LoVo (cell line): ENCODE results near the gene MYL6B.
"Not testable (repeated sequence)": the region's sequence is repeated elsewhere in the genome, so short reads cannot be mapped to it uniquely, and the experiment has no call there.

Source experiments
- DNase-seq: peaks from one replicate; pipeline ENCODE4 v3.0.0-alpha.2; 2016; ENCODE audit warnings: low spot score

MYL6B gene

GRCh38 chr12:56165369-56165768 is 13.0 kb downstream of the MYL6B start:
- no peak for DNase-seq

DNA sequence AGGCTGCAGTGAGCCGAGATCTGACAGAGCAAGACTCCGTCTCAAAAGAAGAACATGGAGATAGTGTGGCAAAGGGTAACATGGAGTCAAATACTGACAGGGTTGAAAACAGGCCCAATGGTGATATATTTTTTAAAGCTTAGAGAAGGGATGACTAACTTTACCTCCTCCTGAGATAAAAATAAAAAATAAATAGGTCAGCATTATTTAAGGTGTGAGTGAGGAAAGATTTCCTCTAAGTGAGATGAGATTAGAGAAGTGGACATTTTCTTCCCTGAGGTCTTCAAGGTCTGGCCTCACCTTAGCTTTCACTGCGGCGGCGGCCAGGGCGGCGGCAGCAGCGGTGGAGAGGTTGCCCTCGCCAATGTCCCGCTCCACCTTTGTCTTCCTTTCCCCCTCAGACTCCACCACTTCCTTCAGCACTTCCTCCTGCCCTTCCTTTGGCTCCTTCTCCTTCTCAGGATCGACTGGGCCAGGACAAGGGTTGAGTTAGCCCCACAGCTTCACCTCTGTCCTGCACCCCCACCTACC is 16.9 kb downstream of the MYL6B start:
- DNase-seq = no peak

- DNase-seq = no peak
Measured at GRCh38 chr12:56172839-56173238, 20.5 kb downstream of the MYL6B start.

- no peak for DNase-seq
Measured at GRCh38 chr12:56178347-56178746, 26.0 kb downstream of the MYL6B start.

DNA sequence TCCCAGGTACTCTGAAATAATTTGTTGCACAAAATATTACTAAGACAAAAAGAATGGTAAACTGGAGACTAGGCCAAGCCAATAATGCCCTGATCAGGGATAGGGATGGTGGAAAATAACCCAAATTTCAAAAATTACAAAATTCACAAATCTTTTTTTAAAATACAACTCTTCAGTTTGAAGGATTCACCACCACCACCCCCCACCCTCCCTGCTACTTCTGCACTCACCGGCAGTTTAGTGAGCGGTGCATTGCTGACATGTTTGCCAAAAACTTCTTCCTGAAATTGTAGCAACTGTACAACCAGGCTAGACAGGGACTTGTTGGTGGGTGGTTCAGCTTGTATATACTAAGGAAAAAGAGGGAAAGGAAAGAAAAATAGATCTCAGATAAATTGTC is 34.6 kb downstream of the MYL6B start:
- no peak for DNase-seq

DNA sequence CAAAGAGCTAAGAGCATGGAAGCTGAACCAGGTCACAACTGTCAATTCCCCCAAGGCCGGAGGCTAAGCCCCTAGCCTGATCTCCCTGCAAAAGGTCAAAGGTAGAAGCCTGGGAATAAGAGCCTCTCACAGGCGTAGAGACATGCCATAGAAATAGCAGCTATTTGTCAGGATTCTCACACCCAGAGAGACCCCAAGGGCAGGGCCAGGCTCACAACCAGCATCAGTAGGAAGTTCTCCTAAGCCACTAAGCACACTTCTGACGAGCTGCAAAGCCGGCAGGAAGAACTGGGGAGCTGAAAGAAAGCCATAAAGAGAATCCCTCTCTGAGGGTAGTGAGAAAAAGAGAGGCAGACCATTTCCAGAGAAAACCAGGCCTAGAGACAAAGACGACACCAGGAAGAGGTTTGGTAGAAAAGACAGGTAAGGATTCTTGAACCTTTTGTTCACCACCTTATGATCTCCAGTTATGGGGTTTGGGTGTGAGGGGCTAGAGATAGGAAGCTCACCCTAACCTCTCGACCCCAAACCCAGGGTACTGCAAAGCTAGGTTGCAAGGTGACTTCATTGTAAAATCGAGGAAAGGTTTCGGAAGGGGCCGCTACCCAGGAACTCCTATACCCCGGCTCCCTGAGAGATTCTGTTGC is 35.9 kb downstream of the MYL6B start:
- DNase-seq = no peak

DNA sequence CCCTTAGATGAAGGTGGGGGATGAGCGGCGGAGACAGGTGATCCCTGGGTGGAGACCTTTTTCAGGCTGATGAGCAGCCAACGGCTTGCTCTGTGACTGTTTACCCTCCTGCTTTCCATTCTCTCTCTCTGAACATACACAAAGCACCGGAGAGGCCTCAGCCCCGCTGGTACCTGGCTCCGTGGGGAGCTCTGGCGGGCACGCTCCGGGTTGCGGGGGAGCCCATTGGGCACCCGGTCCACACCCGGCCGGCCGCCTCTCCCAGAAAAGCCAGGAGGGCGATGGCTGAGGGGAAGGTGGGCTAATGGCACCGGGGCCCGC is 36.4 kb downstream of the MYL6B start:
- no peak for DNase-seq

DNA sequence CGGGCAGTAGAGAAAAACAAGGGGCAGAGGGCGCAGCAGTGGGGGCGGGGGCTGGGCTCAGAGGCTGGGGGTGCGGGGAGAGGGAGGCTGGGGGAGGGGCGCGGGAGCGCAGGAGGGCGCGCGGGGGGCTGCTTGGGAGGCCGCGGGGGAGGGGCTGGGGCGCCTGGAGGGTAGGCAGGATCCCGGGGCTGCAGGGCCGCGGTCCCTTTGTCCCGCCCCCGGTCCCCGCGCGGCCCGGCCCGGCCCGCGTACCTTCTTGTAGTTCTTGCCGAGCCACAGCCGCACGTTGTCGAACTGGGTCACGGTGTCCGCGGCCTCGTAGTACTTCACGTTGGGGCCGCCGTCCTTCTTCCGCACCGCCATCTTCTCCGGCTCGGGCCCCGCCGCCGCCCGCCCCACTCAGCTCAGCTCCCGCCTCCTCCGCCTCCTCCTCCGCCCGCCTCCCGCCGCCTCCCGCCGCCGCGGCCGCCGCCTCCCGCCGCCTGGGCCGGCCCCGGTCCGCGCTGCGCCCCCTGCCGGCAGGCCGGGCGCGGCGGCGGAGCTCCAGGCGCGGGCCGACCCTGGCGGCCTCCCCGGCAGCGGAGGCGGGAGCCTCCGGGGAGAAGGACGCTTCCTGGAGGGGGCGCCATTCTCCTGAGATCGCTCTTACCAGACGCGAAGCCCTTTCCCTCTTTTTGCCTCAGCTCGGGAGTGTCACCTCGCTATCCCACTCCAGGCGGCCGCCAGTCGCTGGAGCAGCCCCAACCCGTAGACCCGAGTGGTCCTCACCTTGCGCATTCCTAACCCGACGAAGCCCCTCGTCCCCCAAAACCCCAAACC is 36.9 kb downstream of the MYL6B start, which contains the start of gene SMARCC2:
Gene SMARCC2 (minus strand): TSS at position 385 of the 819 bp plus-strand sequence. CDS start 22 bp downstream, at position 363.
- peak; percentile 97 for DNase-seq

- DNase-seq = peak; percentile 92
Measured at GRCh38 chr12:56189918-56190694, 37.7 kb downstream of the MYL6B start.

DNA sequence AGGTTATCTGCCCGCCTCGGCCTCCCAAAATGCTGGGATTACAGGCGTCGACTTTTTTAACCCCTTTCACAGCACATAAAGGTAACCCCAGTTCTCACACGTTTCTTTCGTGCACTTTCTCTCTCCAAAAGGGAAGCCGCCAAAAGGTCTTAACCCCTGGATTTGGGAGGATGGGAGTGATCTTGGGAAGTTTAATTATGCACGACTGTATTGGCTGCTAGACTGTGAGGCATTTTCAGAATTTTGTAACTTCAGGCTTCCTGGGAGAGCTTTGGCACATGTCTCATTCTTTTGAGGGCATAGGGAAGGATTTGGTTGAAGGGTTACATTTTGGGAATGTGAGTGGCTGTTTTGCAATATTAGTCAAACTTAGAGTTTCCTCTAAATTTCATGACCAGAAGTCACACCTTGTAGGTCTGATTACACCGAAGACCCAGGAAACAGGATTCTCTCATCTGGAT is 38.3 kb downstream of the MYL6B start:
- no peak for DNase-seq

DNA sequence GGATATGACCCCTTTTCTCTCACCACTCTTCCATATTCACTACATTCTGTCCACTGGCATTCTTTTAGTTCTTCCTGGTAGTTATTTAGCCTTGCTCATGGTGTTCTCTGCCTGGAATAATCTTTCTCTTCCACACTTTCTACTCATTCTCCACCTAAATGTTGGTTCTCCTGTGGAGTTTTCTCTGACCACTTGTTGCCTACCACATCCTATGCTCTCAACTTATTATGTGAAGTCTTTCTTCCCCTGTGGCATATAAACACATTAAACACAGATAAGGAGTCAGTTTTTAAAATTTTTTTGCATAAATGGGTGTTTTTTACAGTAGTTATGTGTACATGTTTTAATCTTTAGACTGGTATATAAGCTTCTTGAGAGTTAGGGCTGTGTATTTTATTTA is 40.2 kb downstream of the MYL6B start:
- DNase-seq = no peak

DNA sequence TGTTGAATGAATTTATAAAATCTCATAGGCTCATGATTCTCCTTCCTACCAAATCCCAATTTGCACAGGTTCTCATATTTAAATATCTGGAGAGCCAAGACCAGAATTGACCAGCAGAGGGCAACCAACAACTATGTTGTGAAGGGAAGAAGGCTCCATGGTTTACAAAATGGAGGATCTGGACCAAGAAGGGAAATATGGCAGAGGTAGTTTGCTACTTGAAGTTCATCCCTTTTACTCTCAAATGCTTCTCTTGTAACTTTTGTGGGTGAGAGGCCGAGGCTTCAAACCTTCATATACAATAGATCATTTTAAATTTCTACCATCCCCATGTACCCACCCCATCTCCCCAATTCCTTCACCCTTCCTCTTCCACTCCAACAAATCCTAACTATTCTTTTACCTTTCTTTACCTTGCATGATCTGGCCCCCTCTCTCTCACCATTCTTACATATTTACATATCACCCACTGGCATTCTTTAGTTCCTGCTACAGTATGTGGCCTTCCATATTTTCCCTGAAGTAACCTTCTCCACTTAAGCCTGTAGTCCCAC is 40.7 kb downstream of the MYL6B start:
- DNase-seq = peak; percentile 87

DNA sequence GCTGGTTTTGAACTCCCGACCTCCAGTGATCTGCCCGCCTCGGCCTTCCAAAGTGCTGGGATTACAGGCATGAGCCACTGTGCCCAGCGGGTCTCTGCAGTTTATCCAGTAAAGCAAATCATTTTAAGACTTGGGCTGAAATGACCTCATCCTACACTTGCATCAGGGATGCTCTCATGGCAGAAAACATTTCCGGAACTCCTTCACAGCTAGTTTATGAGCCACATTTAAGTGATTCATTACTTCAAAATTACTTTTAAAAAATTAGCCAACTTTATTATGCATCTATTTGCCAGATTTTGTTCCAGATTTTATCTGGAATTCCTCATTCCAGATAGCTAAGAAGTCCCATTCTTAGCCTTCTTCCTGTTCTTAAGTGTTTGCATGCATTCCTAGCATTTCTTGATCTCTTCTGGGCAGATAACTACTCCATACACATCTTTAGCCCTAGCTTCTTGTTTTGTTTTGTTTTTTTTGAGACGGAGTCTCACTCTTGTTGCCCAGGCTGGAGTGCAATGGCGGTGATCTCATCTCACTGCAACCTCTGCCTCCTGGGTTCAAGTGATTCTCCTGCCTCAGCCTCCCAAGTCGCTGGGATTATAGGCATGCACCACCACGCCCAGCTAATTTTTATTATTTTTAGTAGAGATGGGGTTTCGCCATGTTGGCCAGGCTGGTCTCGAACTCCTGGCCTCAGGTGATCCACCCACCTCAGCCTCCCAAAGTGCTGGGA is 44.6 kb downstream of the MYL6B start:
- DNase-seq = not testable (repeated sequence)

DNA sequence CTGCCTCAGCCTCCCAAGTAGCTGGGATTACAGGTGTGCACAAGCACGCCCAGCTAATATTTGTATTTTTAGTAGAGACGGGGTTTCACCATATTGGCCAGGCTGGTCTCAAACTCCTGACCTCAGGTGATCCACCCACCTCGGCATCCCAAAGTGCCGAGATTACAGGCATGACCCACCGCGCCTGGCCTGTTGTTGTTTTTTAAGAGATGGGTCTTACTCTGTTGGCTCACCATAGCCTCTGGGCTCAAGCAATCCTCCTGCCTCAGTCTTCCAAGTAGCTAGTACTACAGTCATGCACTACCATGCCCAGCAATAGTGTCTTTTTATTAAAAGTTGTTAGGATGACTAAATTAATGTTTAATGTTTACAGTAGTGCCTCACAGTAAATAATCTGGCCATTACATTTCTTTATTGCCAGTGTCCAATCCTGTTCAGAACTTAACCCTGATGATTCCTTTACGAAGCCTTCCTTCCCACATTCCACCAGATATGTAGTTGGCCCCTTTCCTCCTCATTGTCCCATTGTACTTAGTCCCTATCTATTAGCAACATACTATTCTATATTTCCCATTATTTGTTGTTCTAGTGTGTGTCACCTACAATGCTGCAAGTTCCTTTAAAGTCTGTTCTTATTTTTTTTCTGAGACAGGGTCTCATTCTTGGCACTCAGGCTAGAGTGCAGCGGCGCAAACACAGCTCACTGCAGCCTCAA is 45.7 kb downstream of the MYL6B start:
- no peak for DNase-seq

DNA sequence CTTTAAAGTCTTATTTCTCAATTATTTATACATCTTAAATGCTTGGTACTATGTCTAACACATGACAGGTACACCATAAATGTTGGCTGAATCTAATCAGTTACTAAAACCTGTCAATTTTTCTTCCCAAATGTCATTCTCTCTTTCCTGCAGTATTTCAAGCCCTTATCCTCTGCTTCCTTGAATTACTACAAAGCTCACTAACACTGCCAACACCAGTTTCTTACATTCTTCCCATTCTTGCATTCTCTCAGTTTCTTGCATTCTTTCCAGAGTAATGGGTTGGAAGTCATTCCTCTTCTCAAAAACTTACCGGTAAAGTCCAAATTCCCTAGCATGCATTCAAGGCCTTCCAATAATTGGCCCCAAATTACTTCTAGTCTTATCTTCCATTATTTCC is 46.4 kb downstream of the MYL6B start:
- no peak for DNase-seq

GRCh38 chr12:56202366-56202765 is 50.0 kb downstream of the MYL6B start:
- DNase-seq = no peak

GRCh38 chr12:56202838-56203237 is 50.5 kb downstream of the MYL6B start:
- DNase-seq = no peak

- DNase-seq = no peak
Measured at GRCh38 chr12:56204275-56204674, 51.9 kb downstream of the MYL6B start.

GRCh38 chr12:56205445-56205844 is 53.1 kb downstream of the MYL6B start:
- DNase-seq = no peak

GRCh38 chr12:56206452-56207166 is 54.2 kb downstream of the MYL6B start:
- DNase-seq = no peak
